ENCODE data around the gene C4orf54.

DNA sequence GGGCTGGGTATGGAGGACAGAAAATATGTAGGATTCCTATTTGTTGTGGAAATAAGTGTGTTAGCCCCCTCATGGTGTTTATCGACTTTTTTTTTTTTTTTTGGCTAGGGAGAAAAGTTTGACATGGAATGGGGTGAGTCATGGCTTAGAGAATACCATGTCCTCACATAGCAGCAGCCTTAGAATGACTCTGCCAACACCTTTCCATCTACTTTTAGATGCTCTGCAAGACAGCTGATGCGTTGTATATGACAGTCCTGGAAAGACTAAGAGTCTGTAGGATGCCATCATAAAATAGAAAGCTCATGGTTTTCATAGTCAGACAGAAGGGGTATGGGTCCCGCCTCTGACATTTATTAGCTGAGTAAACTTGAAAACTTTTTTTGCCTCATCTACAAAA is 45.3 kb downstream of the C4orf54 start:
- no peak for TF ChIP-seq GATA3 (IDR thresholded peaks at IDR 0.05; ENCODE audit: low read depth, low read length)
- TF ChIP-seq GATA2 (IDR thresholded peaks at IDR 0.05; ENCODE audit: low read depth, low read length): no peak

Data from SH-SY5Y (cell line).